HG02588 (cell line): Measurements from ENCODE around the gene RASGRP1.
A peak's percentile ranks its signal among the peaks of the same experiment; 100 is the strongest.

Experiments
- ATAC-seq: cut with Tn5 transposase; IDR thresholded peaks from one replicate; pipeline ENCODE4 v1.9.1; 2021; ENCODE audit warnings: mild to moderate bottlenecking, moderate library complexity; ENCODE audit not compliant: unreplicated experiment

Gene RASGRP1

DNA sequence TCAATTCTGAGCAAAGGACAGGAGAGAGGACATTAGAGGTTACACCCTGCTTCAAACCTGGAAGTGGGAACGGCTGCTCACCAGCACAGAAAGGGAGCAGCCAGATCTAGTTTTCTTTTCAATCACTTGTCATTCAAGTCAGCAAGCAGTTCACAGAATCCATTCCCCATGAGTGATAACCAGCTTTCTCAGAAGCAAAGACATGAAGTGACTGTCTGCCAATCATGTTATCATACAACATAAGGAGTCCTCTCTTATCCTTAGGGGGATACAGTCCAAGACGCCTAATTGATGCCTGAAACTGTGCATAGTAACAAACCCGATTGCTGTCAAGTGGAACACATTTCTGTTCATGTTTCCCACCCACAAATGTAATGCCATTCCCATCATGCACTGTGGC is 56.0 kb downstream of the RASGRP1 start:
- peak; percentile 58 for ATAC-seq

DNA sequence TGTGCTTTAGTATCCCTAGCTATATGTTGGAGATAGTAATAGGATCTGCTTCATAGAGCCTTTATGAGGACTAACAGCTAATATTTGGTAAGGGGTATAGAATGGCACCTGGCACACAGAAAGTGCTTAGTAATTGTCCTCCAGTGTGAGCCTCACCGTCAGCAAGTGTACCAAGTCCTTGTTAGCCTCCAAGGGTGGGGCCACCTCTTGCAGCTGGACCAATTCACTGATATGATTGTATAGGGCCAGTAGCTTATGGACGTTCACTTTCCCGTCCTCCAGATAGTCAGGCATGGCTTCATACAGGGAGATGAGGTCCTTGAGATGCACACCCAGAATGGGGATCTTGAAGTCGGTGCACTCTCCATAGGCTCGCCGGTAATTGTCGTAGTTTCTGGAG is 57.0 kb downstream of the RASGRP1 start:
- ATAC-seq: no peak

DNA sequence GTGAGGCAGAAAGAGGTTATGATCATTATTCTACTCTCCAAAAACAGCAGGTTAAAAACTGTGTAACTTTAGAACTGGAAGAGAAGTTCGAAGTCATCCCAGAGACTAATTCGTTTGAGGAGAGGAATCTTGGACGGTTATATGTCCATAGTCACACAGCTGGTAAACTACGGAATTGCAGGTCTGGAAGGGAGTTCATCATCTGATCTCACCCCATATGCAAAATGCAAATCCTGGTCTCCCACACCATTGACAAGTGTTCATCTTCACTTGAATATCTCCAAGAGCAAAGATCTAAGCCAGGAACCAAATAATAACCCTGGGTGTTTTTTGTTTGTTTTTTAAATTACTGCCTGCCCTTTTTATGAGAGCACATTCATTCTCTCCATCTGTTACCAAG is 57.6 kb downstream of the RASGRP1 start:
- ATAC-seq: no peak

DNA sequence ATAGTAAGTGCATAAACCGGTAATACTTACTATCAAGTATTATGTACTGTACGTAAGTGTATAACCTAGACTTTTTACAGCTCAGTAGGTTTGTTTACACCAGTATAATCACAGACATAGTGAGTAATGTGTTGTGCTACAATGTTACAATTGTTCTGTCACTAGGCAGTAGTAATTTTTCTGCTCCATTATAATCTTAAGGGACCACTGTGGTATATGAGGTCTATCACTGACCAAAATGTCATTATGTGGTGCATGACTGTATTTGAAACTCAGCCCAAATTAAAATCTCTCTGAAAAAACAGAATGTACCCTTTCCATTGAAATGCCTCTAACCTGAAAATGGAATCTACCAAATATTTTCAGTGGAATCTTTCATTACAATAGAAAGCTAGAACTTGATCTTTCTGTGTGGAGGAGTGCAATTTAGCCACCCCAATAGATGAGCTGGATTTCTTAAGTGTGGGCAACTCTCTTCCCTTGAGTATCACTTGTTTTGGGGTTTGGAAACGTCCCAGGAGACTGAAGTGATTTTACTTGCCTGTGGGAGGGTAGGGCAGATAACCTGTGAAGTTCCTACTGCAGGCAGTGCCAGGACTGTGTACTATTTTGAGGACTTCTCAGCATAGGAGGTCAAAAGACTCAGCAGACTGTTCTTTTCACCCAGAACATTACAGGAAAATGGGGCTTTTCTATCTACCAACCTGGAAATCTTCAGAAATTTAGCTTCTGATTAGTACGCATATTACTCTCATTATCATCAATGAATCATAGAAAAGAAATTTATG is 59.7 kb downstream of the RASGRP1 start:
- no peak for ATAC-seq

DNA sequence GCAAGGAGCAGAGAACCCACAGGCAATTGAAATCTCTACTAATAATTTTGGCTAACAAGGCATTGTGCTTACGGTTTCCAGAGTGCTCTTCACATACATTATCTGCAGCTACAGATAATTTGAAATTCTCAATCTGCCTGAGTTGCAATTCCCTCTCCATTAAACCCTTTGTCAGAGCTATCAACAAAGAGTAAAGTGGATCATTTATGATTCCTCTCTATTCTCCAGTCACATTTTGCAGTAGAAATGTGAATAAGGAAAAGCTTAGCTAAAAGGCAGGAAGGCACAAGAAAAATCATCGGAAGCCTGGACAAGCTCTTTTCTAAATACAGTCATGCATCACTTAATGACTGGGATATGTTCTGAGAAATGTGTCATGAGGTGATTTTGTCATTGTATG is 61.1 kb downstream of the RASGRP1 start:
- no peak for ATAC-seq

DNA sequence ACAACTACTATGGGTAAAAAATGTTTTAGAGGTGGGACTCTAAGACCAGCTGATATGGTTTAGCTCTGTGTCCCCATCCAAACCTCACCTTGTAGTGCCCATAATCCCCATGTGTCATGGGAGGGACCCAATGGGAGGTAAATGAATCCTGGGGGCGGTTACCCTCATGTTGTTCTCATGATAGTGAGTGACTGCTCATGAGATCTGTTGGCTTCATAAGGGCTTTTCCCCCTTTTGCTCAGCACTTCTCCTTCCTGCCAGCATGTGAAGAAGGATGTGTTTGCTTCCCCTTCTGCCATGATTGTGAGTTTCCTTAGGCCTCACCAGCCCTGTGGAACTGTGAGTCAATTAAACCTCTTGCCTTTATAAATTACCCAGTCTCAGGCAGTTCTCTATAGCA is 65.0 kb downstream of the RASGRP1 start:
- no peak for ATAC-seq

DNA sequence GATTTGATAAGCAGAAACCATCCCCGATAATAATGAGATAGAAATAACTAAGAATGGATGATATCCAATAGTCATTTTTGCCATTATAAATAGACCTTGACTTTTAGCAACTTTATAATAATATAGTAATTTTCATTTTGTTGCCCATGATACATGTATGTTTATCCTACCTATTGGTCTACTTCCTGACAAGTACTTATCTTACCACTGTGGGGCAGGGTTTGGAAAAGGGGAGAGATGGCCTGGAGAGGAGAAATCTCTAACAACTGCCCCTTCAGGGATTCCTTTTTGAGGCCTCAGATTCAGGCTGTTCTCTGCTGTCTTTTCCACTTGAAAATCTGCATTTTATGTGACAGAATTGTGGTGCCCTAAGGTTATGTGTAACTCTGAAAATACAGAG is 68.5 kb downstream of the RASGRP1 start:
- ATAC-seq: no peak

DNA sequence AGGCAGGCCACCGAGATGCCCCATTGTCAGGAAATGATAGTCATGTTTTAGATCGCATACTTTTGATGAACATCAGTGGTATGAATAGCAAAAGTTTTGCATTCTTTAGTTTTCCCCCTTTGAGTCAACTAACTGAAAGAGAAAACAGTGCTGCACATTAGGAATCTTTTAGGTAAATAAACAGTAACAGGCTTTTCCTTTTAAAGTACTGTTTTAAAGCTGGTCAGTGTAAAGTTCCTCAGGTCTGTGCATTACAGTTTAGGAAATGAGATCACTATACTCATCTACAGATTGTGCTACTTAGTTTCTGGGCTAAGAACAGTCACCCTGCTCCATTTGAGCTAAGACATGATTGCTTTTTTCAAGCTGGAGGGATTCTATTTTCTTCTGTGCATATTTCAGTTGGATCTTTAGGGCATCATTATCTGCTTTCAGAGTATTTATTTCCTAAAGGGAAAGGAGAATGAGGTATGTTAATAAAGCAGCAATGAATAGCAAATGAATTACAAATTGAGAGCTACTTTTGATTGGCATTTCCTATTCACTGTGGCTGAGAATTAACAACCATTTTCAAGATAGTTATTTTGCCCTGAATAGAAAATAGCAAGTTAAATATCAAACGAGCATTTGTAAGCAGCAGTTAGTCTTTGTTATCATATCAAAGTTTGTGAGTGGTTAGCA is 74.2 kb downstream of the RASGRP1 start:
- no peak for ATAC-seq

DNA sequence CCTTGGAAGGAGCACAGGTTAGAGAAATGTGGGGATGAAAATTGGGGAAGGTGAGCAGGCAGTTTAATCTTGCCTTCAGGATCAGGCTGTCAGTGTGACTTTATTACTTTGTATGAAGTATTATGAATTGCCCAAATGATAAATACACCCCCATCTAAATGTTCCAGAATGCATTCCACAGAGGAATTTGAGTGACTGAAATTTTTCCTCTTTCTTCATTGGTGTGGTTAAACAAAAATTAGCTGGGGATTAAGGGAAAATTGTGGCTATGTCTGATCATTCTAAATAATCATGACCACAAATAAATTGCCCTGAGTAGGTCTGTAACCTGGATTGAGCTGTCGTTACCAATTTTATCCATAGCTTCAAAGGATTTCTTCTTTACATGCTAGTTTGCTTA is 77.2 kb downstream of the RASGRP1 start:
- ATAC-seq: no peak

DNA sequence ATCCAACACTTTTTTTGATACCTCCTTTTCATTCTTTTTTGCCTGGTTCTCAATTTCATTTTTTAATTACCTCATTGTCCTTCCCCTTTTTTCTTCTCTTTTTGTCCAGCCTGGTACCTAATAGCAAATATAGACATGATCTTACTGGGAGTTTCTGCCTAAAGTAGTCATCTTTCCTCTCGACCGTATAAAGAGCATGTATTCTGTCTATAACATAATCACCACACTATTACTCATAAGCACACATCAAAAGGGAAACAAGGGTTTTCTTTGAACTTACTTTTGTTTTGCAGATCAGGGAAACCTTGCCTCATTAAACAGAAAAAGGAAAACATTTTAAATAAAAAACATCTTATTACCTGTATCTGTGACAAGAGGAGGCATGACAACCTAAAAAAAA is 77.7 kb downstream of the RASGRP1 start:
- no peak for ATAC-seq

DNA sequence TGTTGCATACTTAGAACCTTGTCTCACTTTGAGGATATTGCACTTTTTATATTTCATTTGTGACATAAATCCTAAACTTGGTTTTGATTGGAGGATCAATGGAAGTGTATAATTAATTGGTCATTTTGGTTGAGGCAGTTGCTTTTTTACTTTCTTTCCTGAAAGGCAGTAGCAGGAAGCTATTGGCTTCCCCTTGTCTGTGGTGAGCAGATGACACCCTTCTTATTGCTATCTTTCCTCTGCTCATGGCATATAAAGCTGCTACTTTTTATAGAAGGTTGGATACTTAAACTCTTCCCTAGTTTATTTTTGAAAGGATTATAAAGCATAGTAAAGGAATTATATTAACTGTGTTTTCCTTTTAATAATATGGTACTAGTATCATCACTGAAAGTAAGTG is 82.0 kb downstream of the RASGRP1 start:
- ATAC-seq: no peak

DNA sequence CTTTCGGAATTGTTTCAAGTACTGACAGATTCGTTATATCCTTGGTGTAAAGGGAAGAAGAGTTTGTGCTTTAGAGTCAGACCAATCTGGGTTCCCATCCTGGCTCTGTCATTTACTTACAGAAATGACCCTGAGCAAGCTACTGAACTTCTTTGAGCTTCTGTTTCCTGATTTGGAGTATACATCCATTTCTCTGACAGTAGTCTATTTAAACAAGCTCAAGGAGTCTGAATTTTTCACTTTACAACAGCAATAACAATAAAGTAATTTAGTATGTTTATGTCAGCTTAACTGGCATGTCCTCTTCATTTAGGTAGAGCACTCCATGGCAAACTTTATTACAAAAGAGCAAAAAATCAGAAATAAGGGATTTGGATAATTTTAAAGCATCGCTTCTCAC is 82.9 kb downstream of the RASGRP1 start:
- ATAC-seq: no peak

DNA sequence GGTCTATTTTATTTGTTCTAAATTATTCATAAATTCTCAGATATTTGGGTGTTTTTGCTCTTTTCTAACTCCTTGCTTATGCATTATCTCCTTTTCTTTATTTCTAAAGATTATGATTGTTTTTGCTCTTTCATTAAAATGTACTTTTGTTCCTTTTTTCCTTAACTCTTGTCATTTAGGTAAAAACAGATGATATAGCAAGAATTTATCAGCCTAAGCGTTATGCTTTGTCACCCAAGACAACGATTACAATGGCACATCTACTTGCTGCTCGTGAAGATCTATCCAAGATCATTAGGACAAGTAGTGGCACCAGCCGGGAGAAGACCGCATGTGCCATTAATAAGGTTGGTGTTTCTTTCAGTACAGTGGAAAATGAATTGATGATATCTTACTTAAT is 83.5 kb downstream of the RASGRP1 start:
- ATAC-seq: no peak

DNA sequence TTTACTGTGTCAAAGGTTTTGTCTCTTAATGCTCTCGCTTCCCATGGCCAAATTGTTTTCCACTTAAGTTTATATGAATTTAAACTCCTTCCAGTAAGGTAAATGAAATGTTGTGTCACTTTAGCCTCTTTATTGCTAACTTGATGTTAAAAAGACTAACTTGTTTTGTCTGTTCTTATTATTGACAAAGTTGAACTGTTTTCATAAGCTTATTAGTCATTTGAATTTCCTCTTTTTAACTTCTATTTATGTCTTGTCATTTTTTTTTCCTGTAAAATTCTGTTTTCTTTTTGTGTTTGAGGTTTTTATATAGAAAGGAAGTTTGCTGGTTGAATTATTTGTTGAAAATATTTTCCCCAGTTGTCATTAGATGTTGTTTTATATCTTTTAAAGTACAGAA is 84.9 kb downstream of the RASGRP1 start:
- ATAC-seq: no peak

DNA sequence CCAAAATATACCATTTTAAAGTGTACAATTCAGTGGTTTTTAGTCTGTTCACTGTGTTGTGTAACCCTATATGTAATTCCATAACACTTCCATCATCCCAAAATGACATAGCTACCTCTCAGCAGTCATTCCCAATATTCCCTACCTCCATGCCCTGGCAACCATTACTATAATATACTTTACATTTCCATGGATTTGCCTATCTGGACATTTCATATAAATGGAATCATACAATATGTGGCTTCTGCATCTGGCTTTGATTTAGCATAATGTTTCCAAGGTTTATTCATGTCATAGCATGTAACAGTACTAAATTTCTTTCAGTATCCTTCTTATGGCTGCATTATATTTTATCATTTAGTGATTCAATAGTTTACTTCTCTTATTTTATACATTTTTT is 85.3 kb downstream of the RASGRP1 start:
- ATAC-seq: no peak

DNA sequence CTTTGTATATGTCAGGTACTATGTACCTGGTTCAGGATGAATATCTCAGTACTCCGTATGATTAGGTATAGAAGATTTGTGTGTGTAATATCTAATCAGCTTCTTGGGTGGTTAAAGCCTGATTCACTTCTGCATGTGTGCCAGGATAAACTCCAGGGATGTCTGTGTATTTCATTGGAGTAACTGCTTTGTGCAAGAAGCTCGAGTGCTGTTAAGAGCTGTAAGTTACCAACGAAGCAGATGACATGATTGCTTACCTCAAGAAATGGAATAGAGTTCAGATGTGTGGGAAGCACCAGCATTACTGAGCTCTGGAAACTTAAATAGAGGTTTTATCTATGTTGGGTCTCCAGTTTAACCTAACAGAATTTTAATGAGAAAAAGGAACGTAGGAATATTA is 87.0 kb downstream of the RASGRP1 start:
- no peak for ATAC-seq

DNA sequence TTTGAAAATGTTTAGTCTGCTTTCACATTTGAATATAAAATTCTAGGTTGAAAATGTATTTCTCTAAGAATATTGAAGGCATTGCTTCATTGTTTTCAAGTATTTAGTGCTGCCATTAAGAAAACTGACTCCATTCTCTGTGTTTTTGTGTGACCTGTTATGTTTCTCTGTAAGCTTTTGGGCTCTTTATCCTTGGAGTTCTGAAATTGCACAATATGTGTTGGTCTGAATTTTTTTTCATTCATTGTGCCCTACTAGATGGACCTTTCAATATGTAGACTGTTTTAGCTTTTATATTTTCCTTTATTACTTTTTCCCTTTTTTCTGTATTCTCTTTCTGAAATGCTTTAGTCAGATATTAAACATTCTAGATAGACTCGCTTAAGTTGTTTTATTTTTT is 88.5 kb downstream of the RASGRP1 start:
- ATAC-seq: no peak

DNA sequence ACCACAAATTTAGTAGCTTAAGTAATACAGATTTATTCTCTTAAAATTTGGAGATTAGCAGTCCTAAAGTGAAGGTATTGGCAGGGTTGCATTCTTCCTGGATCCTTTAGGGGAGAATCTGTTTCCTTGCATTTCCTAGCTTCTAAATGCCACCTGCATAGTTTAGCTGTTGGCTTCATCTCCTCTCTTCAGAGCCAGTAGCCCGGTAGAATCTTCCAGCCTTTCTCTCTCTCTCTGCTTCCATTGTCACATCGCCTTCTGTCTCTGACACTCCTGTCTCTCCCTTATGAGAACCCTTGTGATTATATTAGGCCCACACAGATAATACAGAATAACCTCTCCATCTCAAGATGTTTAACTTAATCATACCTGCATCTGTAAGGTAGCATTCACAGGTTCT is 89.3 kb downstream of the RASGRP1 start:
- no peak for ATAC-seq

DNA sequence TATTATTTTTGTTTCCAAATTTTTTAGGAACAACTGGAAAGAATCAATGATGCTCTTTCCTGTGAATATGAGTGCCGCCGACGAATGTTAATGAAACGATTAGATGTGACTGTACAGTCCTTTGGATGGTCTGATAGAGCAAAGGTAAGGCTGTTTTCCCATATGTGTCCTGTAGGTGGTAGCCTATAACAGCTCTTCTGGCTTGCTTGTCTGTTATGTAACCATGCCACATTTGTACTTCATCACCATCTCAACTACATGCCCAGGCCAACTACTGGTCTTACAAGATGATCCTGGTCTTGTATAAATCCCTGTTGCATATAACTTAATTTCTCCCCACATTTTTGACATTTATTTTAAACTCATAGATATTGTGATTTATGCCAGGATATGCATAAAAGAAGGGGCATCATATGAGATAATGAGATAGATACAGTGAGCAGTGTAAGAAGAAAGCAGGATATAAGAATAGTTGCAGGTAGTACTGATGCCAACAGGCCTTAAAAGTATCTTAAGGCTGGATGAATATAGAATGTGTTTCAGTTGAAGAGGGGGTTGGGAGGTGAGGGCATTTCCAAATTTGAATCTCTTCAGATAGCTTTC is 90.4 kb downstream of the RASGRP1 start:
- peak; percentile 97 for ATAC-seq

DNA sequence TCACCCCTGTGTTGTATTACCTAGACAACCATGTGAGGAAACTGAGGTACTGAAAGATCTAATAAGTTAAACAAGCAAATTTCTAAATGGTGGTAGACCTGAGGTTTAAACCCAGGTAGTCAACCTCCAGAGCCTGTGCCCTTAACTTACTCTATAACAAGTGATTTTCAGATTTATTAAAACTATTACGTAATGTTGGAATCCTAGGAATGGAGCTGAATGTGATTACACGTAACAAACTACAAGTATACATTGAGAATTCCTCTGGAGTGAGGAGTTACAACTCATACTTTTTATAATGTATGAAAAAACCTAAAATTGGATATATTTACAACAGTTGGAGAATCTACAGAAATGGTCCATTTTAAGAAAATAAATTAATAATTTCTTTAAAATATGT is 92.6 kb downstream of the RASGRP1 start:
- ATAC-seq: no peak

DNA sequence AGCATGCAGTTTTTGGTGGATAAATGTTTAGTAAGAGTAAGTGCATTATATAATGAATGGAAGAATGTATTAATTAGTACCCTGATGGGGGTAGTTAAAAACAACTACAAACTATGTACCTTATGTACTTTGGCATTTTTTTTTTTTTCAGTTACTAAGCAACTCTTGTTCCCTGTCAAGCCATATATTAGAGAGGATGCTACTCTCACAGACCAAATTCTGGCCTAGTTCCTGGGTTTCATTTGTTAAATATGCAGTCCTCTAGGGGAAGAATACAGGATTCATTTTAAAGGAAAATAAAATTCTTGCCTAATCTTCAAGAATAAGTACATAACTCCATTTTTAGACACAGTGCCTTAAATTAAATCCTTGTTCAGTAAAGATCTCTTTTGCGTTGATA is 93.8 kb downstream of the RASGRP1 start:
- no peak for ATAC-seq

DNA sequence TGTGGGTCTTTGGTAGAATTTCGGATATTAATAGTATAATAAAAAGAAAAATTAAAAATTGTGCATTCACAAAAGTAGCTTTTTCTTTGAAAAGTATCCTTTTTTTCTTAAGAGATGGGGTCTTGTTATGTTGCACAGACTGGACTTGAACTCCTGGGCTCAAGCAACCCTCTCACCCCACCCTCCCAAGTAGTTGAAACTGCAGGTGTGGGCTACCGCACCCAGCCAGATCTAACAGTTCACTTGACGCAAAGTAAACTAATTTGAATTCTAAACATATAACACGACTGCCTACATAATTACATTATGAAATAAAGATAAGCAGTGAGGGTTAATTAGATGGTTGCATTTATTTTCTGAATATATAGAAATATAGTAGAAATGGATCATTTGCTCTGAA is 99.9 kb downstream of the RASGRP1 start:
- no peak for ATAC-seq
